ENCODE measurements around the gene RNF222. TPM values are rescaled to one million over a fixed set of nuclear protein-coding genes. Genes with fewer than 3 reads are reported as not detected.
A peak's percentile ranks its signal among the peaks of the same experiment; 100 is the strongest.

Gene RNF222
- total RNA-seq, 4 donors from 2014 or later = not detected

GRCh38 chr17:8408371-8408770, 10.7 kb upstream of the RNF222 start:
- peak; percentile 72 for DNase-seq
- Histone ChIP-seq H3K4me3 (no peak overlapping the region), H3K36me3 (no peaks in the 10 kb centered on the region), H3K27ac (no peak overlapping the region), H3K9me3 (no peaks in the 10 kb centered on the region), H3K4me1 (peaks cover 0 to 7% (median 2%) of the 10 kb centered on the region in 4 donors), H3K27me3 (no peaks in the 10 kb centered on the region)
- in situ Hi-C loops (cut with MboI; ENCODE audit: low pct_ligation_motif_present in 1 of 4, low pct_unique_long_range_greater_than_20kb in 1 of 4, low sequenced_read_pairs in 3 of 4) (loop anchor here in 1 of 4 donors (25.0 kb wide), 1 partner anchor 329 kb away; the partner anchor contains the start of gene CCDC42), intact Hi-C loops (cut with DNase I; ENCODE audit: low total_unique reads) (loop anchor here (5.0 kb wide), 1 partner anchor 339 kb away; no protein-coding TSS in a partner anchor)
- WGBS, 2 donors (ENCODE audit: low coverage in 1 of 2) = 44% methylated on average over 14 of the region's 14 CpGs; no CpG with 5 or more reads in 1 of the 2 donors
- TF ChIP-seq POLR2A (IDR thresholded peaks at IDR 0.05) = no peak
- TF ChIP-seq POLR2AphosphoS5 (IDR thresholded peaks at IDR 0.05) = no peak
- TF ChIP-seq CTCF (IDR thresholded peaks at IDR 0.05) = no peak
- TF ChIP-seq EP300 (IDR thresholded peaks at IDR 0.05; ENCODE audit: low read depth) = no peak

GRCh38 chr17:8406174-8406573, 8.5 kb upstream of the RNF222 start:
- in situ Hi-C loops (cut with MboI; ENCODE audit: low pct_ligation_motif_present in 1 of 4, low pct_unique_long_range_greater_than_20kb in 1 of 4, low sequenced_read_pairs in 3 of 4) (loop anchor here in 1 of 4 donors (25.0 kb wide), 1 partner anchor 331 kb away; the partner anchor contains the start of gene CCDC42), intact Hi-C loops (cut with DNase I; ENCODE audit: low total_unique reads) (loop anchor here (5.0 kb wide), 1 partner anchor 341 kb away; no protein-coding TSS in a partner anchor)
- no peaks in the 10 kb centered on the region for H3K27me3 ChIP-seq
- TF ChIP-seq EP300 (IDR thresholded peaks at IDR 0.05; ENCODE audit: low read depth) (no peak), POLR2A (IDR thresholded peaks at IDR 0.05) (no peak), POLR2AphosphoS5 (IDR thresholded peaks at IDR 0.05) (no peak), CTCF (IDR thresholded peaks at IDR 0.05) (no peak)
- WGBS, 2 donors (ENCODE audit: low coverage in 1 of 2) = 81% methylated on average over 2 of the region's 2 CpGs; no CpG with 5 or more reads in 1 of the 2 donors
- no peak overlapping the region for H3K4me3 ChIP-seq
- H3K36me3 ChIP-seq = no peaks in the 10 kb centered on the region
- H3K4me1 ChIP-seq = peaks cover 0 to 7% (median 2%) of the 10 kb centered on the region in 4 donors
- H3K9me3 ChIP-seq = no peaks in the 10 kb centered on the region
- DNase-seq = no peak
- H3K27ac ChIP-seq = no peak overlapping the region

- no peak overlapping the region for H3K4me3 ChIP-seq
- 82% methylated on average over 11 of the region's 11 CpGs; no CpG with 5 or more reads in 1 of the 2 donors for WGBS, 2 donors (ENCODE audit: low coverage in 1 of 2)
- no peaks in the 10 kb centered on the region for H3K36me3 ChIP-seq
- intact Hi-C loops (cut with DNase I; ENCODE audit: low total_unique reads) (loop anchor here (5.0 kb wide), 1 partner anchor 342 kb away; no protein-coding TSS in a partner anchor), in situ Hi-C loops (cut with MboI; ENCODE audit: low pct_ligation_motif_present in 1 of 4, low pct_unique_long_range_greater_than_20kb in 1 of 4, low sequenced_read_pairs in 3 of 4) (loop anchor here in 1 of 4 donors (25.0 kb wide), 1 partner anchor 332 kb away; the partner anchor contains the start of gene CCDC42)
- no peak for DNase-seq
- TF ChIP-seq EP300 (IDR thresholded peaks at IDR 0.05; ENCODE audit: low read depth) (no peak), CTCF (IDR thresholded peaks at IDR 0.05) (no peak), POLR2A (IDR thresholded peaks at IDR 0.05) (no peak), POLR2AphosphoS5 (IDR thresholded peaks at IDR 0.05) (no peak)
- no peak overlapping the region for H3K27ac ChIP-seq
- H3K27me3 ChIP-seq = no peaks in the 10 kb centered on the region
- no peaks in the 10 kb centered on the region for H3K9me3 ChIP-seq
- peaks cover 0 to 6% (median 2%) of the 10 kb centered on the region in 4 donors for H3K4me1 ChIP-seq
Measured at GRCh38 chr17:8405499-8406016, 7.9 kb upstream of the RNF222 start.

- H3K27ac ChIP-seq = no peak overlapping the region
- no peak for DNase-seq
- TF ChIP-seq POLR2AphosphoS5 (IDR thresholded peaks at IDR 0.05) (no peak), POLR2A (IDR thresholded peaks at IDR 0.05) (no peak)
- peaks cover 12% of the 10 kb centered on the region for H3K27me3 ChIP-seq
- intact Hi-C loops (cut with DNase I; ENCODE audit: low total_unique reads) = no loop called here
- peaks cover 0 to under 1% (median 0%) of the 10 kb centered on the region in 4 donors for H3K4me1 ChIP-seq
- no peaks in the 10 kb centered on the region for H3K9me3 ChIP-seq
- WGBS, 2 donors (ENCODE audit: low coverage in 1 of 2) = 75 to 82% methylated on average over 10 to 11 of the region's 11 CpGs
- no peaks in the 10 kb centered on the region for H3K36me3 ChIP-seq
- in situ Hi-C loops (cut with MboI; ENCODE audit: low pct_ligation_motif_present in 1 of 4, low pct_unique_long_range_greater_than_20kb in 1 of 4, low sequenced_read_pairs in 3 of 4) = loop anchor here in 1 of 4 donors (25.0 kb wide), 1 partner anchor 334 kb away; the partner anchor contains the start of gene CCDC42
- H3K4me3 ChIP-seq = no peak overlapping the region
Measured at GRCh38 chr17:8402921-8403536, 5.4 kb upstream of the RNF222 start.

Measured in transverse colon (tissue), 4 donors.